ENCODE measurements around the gene CNOT1.

- no peak for TF ChIP-seq CTCF (IDR thresholded peaks at IDR 0.05 in 4 of 5, conservative IDR thresholded peaks at IDR 0.05 in 1 of 5)
- no peak for TF ChIP-seq POLR2A (IDR thresholded peaks at IDR 0.05)
Observed at GRCh38 chr16:58500430-58501241, 129.0 kb downstream of the CNOT1 start.
